Caco-2 (cell line): ENCODE measurements around the gene COL5A1. TPM values are rescaled to one million over a fixed set of nuclear protein-coding genes. Genes with fewer than 3 reads are reported as not detected.
A peak's percentile ranks its signal among the peaks of the same experiment; 100 is the strongest.

Source experiments
- BruUV-seq: library from RNA; stranded (reverse); fragments of 400-500 nt; replicated peaks from 2 replicates; lab custom pipeline; 2021; lab: Mats Ljungman, UMichigan
- CTCF ChIA-PET: fragments of 300-600 bp; sonication (Branson Sonifier 250); formaldehyde crosslinking; loops from one replicate; lab custom pipeline; 2022; ENCODE audit warnings: antibody characterized with exemption; lab: Charles Lee
- POLR2A ChIA-PET: fragments of 300-600 bp; sonication (Branson Sonifier 250); formaldehyde crosslinking; loops from one replicate; lab custom pipeline; 2022; ENCODE audit warnings: antibody characterized with exemption; lab: Charles Lee
- DNase-seq, 2 experiments: peaks; one replicate each; pipeline versions ENCODE4 v3.0.0 to v3.0.0-alpha.2; 2020 to 2022
- H3K27me3 ChIP-seq: replicated peaks from 2 replicates; pipeline ENCODE4 v1.6.0; 2011; ENCODE audit warnings: low read length; ENCODE audit not compliant: control insufficient read depth, insufficient read depth
- H3K36me3 ChIP-seq: 2 replicates; pipeline ENCODE4 v1.5.1; 2011; ENCODE audit warnings: low read length; ENCODE audit not compliant: control insufficient read depth, insufficient read depth
- H3K4me1 ChIP-seq: fragments of 250-450 bp; sonication (Bioruptor Pico); 2 replicates; pipeline ENCODE4 v1.5.1; 2020; ENCODE audit warnings: mild to moderate bottlenecking
- H3K4me3 ChIP-seq: 2 replicates; pipeline ENCODE4 v1.5.1; 2011; ENCODE audit warnings: low read depth, mild to moderate bottlenecking, control low read depth, low read length
- H3K9me3 ChIP-seq: fragments of 250-450 bp; sonication (Bioruptor Pico); 2 replicates; pipeline ENCODE4 v1.5.1; 2020; ENCODE audit warnings: mild to moderate bottlenecking, moderate library complexity
- H3K27ac Mint-ChIP-seq: one replicate; pipeline ENCODE4 v1.8.0; 2022; ENCODE audit warnings: mixed read lengths; ENCODE audit not compliant: unreplicated experiment
- H3K27me3 Mint-ChIP-seq: one replicate; pipeline ENCODE4 v1.8.0; 2022; ENCODE audit warnings: mixed read lengths; ENCODE audit not compliant: insufficient read depth, unreplicated experiment
- H3K36me3 Mint-ChIP-seq: one replicate; pipeline ENCODE4 v1.8.0; 2022; ENCODE audit warnings: mild to moderate bottlenecking, mixed read lengths; ENCODE audit not compliant: insufficient read depth, unreplicated experiment
- H3K4me1 Mint-ChIP-seq: one replicate; pipeline ENCODE4 v1.8.0; 2022; ENCODE audit warnings: low read depth, mixed read lengths; ENCODE audit not compliant: unreplicated experiment
- H3K4me3 Mint-ChIP-seq: one replicate; pipeline ENCODE4 v1.8.0; 2022; ENCODE audit warnings: mild to moderate bottlenecking, moderate library complexity, mixed read lengths; ENCODE audit not compliant: unreplicated experiment
- H3K9me3 Mint-ChIP-seq: one replicate; pipeline ENCODE4 v1.8.0; 2022; ENCODE audit warnings: mixed read lengths; ENCODE audit not compliant: unreplicated experiment
- CTCF ChIP-seq, 2 experiments: fragments of 200-600 bp in 1 of 2; IDR thresholded peaks; 1 replicate in 1 of 2; 2 replicates in 1 of 2; pipeline versions ENCODE4 v1.5.1 to v1.8.0; 2011 to 2022; ENCODE audit warnings: antibody characterized with exemption in 1 of 2, control low read depth in 1 of 2, inconsistent platforms in 1 of 2, low read depth in 1 of 2, low read length in 1 of 2, mild to moderate bottlenecking in 1 of 2, moderate library complexity in 1 of 2; ENCODE audit not compliant: insufficient read depth in 1 of 2, severe bottlenecking in 1 of 2, unreplicated experiment in 1 of 2
- intact Hi-C: fragments of 100-400 bp; cut with micrococcal nuclease; formaldehyde crosslinking; loops from one replicate; pipeline ENCODE4 v1.10.0; 2022; ENCODE audit not compliant: unreplicated experiment
- total RNA-seq: library from RNA; stranded (reverse); gene quantifications from 2 replicates; pipeline ENCODE4 v1.2.3, GENCODE V29; 2022

COL5A1 gene
- total RNA-seq, 1 experiment from 2014 or later = 4.8 TPM

DNA sequence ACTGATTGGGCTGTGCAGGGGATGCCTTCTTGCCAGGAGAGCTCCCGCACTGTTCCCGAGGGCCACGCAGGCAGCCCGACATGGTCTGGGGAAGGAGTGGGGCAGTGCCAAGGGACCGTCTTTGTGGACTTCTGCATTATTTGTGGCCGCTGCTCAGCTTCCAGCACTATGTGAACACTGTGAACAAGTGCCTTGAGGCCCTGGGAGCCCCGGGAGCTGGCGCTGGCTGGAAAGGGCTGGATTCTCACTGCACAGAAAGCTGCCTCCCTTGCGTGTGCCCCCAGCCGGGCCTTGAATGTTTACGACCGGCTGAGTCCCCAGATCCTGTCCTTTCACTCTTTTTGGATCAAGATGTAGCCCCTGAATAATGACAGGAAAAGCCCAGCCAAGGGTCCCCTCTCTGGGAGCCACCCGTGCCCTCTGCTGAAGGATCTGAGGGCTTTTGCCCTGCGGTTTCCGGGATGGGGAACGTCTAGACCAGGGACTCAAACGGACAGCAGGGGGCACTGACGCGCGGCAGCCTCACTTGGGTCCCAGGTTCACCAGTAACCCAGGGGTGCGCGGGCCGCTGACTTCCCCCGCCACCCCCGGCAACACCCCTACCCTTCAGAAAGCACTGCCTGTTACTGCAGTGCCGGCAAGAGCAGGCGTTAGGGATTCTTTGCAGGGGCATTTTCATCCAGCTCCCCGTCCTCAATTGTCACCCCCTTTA lies 140.1 kb downstream of the COL5A1 start:
- peak; percentile 19 to 23 for TF ChIP-seq CTCF (IDR thresholded peaks at IDR 0.05; ENCODE audit: insufficient read depth in 1 of 2, low read depth in 1 of 2, low read length in 1 of 2, severe bottlenecking in 1 of 2, unreplicated experiment in 1 of 2)
- Histone ChIP-seq H3K4me3 (no peak overlapping the region), H3K4me1 (peaks cover 8% of the 10 kb centered on the region), H3K9me3 (no peaks in the 10 kb centered on the region), H3K27me3 (no peaks in the 10 kb centered on the region), H3K36me3 (no peaks in the 10 kb centered on the region)
- no peak for DNase-seq
- peaks cover 4% of the 10 kb centered on the region for H3K27me3 Mint-ChIP-seq
- no peaks in the 10 kb centered on the region for H3K9me3 Mint-ChIP-seq
- BruUV-seq = no TSS peak
- POLR2A ChIA-PET = no interaction called here
- no peak overlapping the region for H3K27ac Mint-ChIP-seq
- no peak overlapping the region for H3K4me3 Mint-ChIP-seq
- intact Hi-C loops = no loop called here
- H3K4me1 Mint-ChIP-seq = no peaks in the 10 kb centered on the region
- CTCF ChIA-PET = no interaction called here
- no peaks in the 10 kb centered on the region for H3K36me3 Mint-ChIP-seq

DNA sequence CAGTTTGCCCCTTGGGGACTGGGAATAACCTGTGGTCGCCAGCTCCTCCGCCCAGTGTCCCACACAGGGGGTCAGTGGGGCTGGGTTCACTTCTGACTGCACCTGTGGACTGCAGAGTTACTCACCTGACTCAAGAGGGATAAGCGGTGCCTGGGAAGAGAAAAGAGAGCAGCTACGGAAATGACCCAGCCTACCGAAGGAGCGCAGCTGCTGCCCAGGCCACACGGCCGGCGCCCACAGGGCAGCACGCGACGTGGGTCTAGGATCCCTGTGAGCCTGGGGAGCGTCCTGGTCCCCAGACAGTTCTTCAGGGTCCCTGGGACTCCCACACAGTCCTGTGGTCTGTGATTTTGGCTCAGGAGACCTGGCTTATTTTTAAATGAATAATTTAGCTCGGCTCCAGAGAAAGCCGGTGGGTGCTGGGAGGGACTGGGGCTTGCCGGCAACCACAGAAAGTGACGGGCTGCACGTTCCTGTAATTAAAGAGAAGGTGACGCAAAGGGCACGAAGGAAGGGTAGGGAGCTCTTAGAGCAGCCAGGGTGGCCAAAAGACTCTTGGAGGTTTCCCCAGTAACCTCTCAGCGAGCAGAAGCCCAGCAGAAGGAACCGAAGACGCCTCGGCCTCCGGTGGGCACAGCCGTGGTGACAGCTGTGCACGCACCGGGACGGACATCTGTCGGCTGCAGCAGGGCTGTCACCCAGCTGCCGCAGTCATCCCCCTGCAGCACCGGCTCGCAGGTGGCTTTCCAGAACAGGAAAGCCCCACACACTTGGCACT lies 141.5 kb downstream of the COL5A1 start:
- Histone ChIP-seq H3K27me3 (no peaks in the 10 kb centered on the region), H3K9me3 (no peaks in the 10 kb centered on the region), H3K36me3 (no peaks in the 10 kb centered on the region), H3K4me3 (no peak overlapping the region), H3K4me1 (0 out of 2 replicates have a peak, but pooled peaks cover 3% of the 10 kb centered on the region)
- POLR2A ChIA-PET = no interaction called here
- no peak for DNase-seq
- H3K27me3 Mint-ChIP-seq = peaks cover 7% of the 10 kb centered on the region
- TF ChIP-seq CTCF (IDR thresholded peaks at IDR 0.05; ENCODE audit: insufficient read depth in 1 of 2, low read depth in 1 of 2, low read length in 1 of 2, severe bottlenecking in 1 of 2, unreplicated experiment in 1 of 2) = no peak
- H3K4me3 Mint-ChIP-seq = no peak overlapping the region
- H3K27ac Mint-ChIP-seq = no peak overlapping the region
- H3K4me1 Mint-ChIP-seq = no peaks in the 10 kb centered on the region
- CTCF ChIA-PET = interaction anchor here (0.5 kb wide), 1 partner anchor 12 kb away, joined by 3 read pairs; no protein-coding TSS in a partner anchor
- BruUV-seq = no TSS peak
- intact Hi-C loops = no loop called here
- H3K36me3 Mint-ChIP-seq = no peaks in the 10 kb centered on the region
- no peaks in the 10 kb centered on the region for H3K9me3 Mint-ChIP-seq

GRCh38 chr9:134783699-134784039 lies 142.1 kb downstream of the COL5A1 start:
- Mint-ChIP-seq H3K4me1 (no peaks in the 10 kb centered on the region), H3K9me3 (no peaks in the 10 kb centered on the region), H3K36me3 (no peaks in the 10 kb centered on the region), H3K27me3 (peaks cover 7% of the 10 kb centered on the region), H3K4me3 (no peak overlapping the region), H3K27ac (no peak overlapping the region)
- 0 out of 2 replicates have a peak, but pooled peaks cover 3% of the 10 kb centered on the region for H3K4me1 ChIP-seq
- DNase-seq = no peak
- intact Hi-C loops = no loop called here
- no TSS peak for BruUV-seq
- no peaks in the 10 kb centered on the region for H3K36me3 ChIP-seq
- ChIA-PET POLR2A (no interaction called here), CTCF (interaction anchor here (0.5 kb wide), 1 partner anchor 12 kb away, joined by 3 read pairs; no protein-coding TSS in a partner anchor)
- H3K4me3 ChIP-seq = no peak overlapping the region
- no peaks in the 10 kb centered on the region for H3K9me3 ChIP-seq
- H3K27me3 ChIP-seq = no peaks in the 10 kb centered on the region
- no peak for TF ChIP-seq CTCF (IDR thresholded peaks at IDR 0.05; ENCODE audit: insufficient read depth in 1 of 2, low read depth in 1 of 2, low read length in 1 of 2, severe bottlenecking in 1 of 2, unreplicated experiment in 1 of 2)
